ENCODE measurements around the gene GPC6. TPM values are rescaled to one million over a fixed set of nuclear protein-coding genes. Genes with fewer than 3 reads are reported as not detected.

GPC6 gene
- total RNA-seq, 1 donor from 2014 or later, result 63.0 TPM

GRCh38 chr13:94196413-94196812 lies 969.8 kb downstream of the GPC6 start:
- H3K27me3 Mint-ChIP-seq (ENCODE audit: low read depth, unreplicated experiment), result no peaks in the 10 kb centered on the region
- H3K27ac Mint-ChIP-seq (ENCODE audit: unreplicated experiment), result no peak overlapping the region
- H3K9me3 Mint-ChIP-seq (ENCODE audit: unreplicated experiment), result peaks cover 2% of the 10 kb centered on the region
- no peak overlapping the region for H3K4me2 ChIP-seq (ENCODE audit: low read length)
- no peaks in the 10 kb centered on the region for H3K36me3 ChIP-seq (ENCODE audit: insufficient read depth, low read length)
- no peaks in the 10 kb centered on the region for H3K79me2 ChIP-seq (ENCODE audit: insufficient read depth, low read length)
- H3K9me3 ChIP-seq (ENCODE audit: insufficient read depth, low read depth, low read length), result no peaks in the 10 kb centered on the region
- H3K4me3 ChIP-seq (ENCODE audit: insufficient read depth, low read depth, low read length), result no peak overlapping the region
- H4K20me1 ChIP-seq (ENCODE audit: insufficient read depth, low read length), result no peaks in the 10 kb centered on the region
- no peak for FAIRE-seq
- H3K36me3 Mint-ChIP-seq (ENCODE audit: low read depth, unreplicated experiment), result no peaks in the 10 kb centered on the region
- no peak overlapping the region for H3K9ac ChIP-seq (ENCODE audit: low read length)
- H3K27ac ChIP-seq (ENCODE audit: low read depth, low read length), result no peak overlapping the region
- no peak overlapping the region for H3K4me3 Mint-ChIP-seq (ENCODE audit: unreplicated experiment)
- TF ChIP-seq EZH2 (IDR thresholded peaks at IDR 0.05; ENCODE audit: insufficient read depth, low read length) (no peak), CTCF (IDR thresholded peaks at IDR 0.05; ENCODE audit: insufficient read depth, low read depth, low read length) (no peak)
- no peak overlapping the region for H2AFZ ChIP-seq (ENCODE audit: low read depth, low read length)
- no peaks in the 10 kb centered on the region for H3K27me3 ChIP-seq (ENCODE audit: insufficient read depth, low read length)
- peaks cover 36% of the 10 kb centered on the region for H3K4me1 Mint-ChIP-seq (ENCODE audit: low read depth, unreplicated experiment)
- no peak for DNase-seq (ENCODE audit: low read depth)
- H3K4me1 ChIP-seq (ENCODE audit: insufficient read depth, low read length), result peaks cover 18% of the 10 kb centered on the region

GRCh38 chr13:94198681-94199080 lies 972.1 kb downstream of the GPC6 start:
- Mint-ChIP-seq H3K4me1 (ENCODE audit: low read depth, unreplicated experiment) (peaks cover 32% of the 10 kb centered on the region), H3K27me3 (ENCODE audit: low read depth, unreplicated experiment) (no peaks in the 10 kb centered on the region), H3K9me3 (ENCODE audit: unreplicated experiment) (peaks cover 2% of the 10 kb centered on the region), H3K4me3 (ENCODE audit: unreplicated experiment) (no peak overlapping the region), H3K27ac (ENCODE audit: unreplicated experiment) (peak overlapping the region; percentile 87), H3K36me3 (ENCODE audit: low read depth, unreplicated experiment) (no peaks in the 10 kb centered on the region)
- no peaks in the 10 kb centered on the region for H3K79me2 ChIP-seq (ENCODE audit: insufficient read depth, low read length)
- peak overlapping the region; percentile 27 for H3K4me2 ChIP-seq (ENCODE audit: low read length)
- no peak for FAIRE-seq
- peaks cover 18% of the 10 kb centered on the region for H3K4me1 ChIP-seq (ENCODE audit: insufficient read depth, low read length)
- H4K20me1 ChIP-seq (ENCODE audit: insufficient read depth, low read length), result no peaks in the 10 kb centered on the region
- no peak overlapping the region for H3K27ac ChIP-seq (ENCODE audit: low read depth, low read length)
- H3K9ac ChIP-seq (ENCODE audit: low read length), result no peak overlapping the region
- no peaks in the 10 kb centered on the region for H3K36me3 ChIP-seq (ENCODE audit: insufficient read depth, low read length)
- no peak overlapping the region for H3K4me3 ChIP-seq (ENCODE audit: insufficient read depth, low read depth, low read length)
- H3K27me3 ChIP-seq (ENCODE audit: insufficient read depth, low read length), result no peaks in the 10 kb centered on the region
- no peaks in the 10 kb centered on the region for H3K9me3 ChIP-seq (ENCODE audit: insufficient read depth, low read depth, low read length)
- peak; percentile 64 for DNase-seq (ENCODE audit: low read depth)
- no peak overlapping the region for H2AFZ ChIP-seq (ENCODE audit: low read depth, low read length)
- TF ChIP-seq CTCF (IDR thresholded peaks at IDR 0.05; ENCODE audit: insufficient read depth, low read depth, low read length) (no peak), EZH2 (IDR thresholded peaks at IDR 0.05; ENCODE audit: insufficient read depth, low read length) (no peak)

- Histone ChIP-seq H3K4me2 (ENCODE audit: low read length) (peak overlapping the region; percentile 27), H3K4me3 (ENCODE audit: insufficient read depth, low read depth, low read length) (no peak overlapping the region), H3K4me1 (ENCODE audit: insufficient read depth, low read length) (peaks cover 18% of the 10 kb centered on the region), H3K27ac (ENCODE audit: low read depth, low read length) (no peak overlapping the region), H3K27me3 (ENCODE audit: insufficient read depth, low read length) (no peaks in the 10 kb centered on the region), H4K20me1 (ENCODE audit: insufficient read depth, low read length) (no peaks in the 10 kb centered on the region), H2AFZ (ENCODE audit: low read depth, low read length) (no peak overlapping the region), H3K36me3 (ENCODE audit: insufficient read depth, low read length) (no peaks in the 10 kb centered on the region), H3K9me3 (ENCODE audit: insufficient read depth, low read depth, low read length) (no peaks in the 10 kb centered on the region), H3K79me2 (ENCODE audit: insufficient read depth, low read length) (no peaks in the 10 kb centered on the region), H3K9ac (ENCODE audit: low read length) (no peak overlapping the region)
- no peak for TF ChIP-seq CTCF (IDR thresholded peaks at IDR 0.05; ENCODE audit: insufficient read depth, low read depth, low read length)
- TF ChIP-seq EZH2 (IDR thresholded peaks at IDR 0.05; ENCODE audit: insufficient read depth, low read length), result no peak
- peaks cover 2% of the 10 kb centered on the region for H3K9me3 Mint-ChIP-seq (ENCODE audit: unreplicated experiment)
- H3K27me3 Mint-ChIP-seq (ENCODE audit: low read depth, unreplicated experiment), result no peaks in the 10 kb centered on the region
- DNase-seq (ENCODE audit: low read depth), result no peak
- H3K4me3 Mint-ChIP-seq (ENCODE audit: unreplicated experiment), result no peak overlapping the region
- peak overlapping the region; percentile 87 for H3K27ac Mint-ChIP-seq (ENCODE audit: unreplicated experiment)
- H3K4me1 Mint-ChIP-seq (ENCODE audit: low read depth, unreplicated experiment), result peaks cover 32% of the 10 kb centered on the region
- no peaks in the 10 kb centered on the region for H3K36me3 Mint-ChIP-seq (ENCODE audit: low read depth, unreplicated experiment)
- no peak for FAIRE-seq
These were observed 972.5 kb downstream of the GPC6 start for GRCh38 chr13:94199135-94199534.

All from astrocyte (in vitro differentiated cells and primary cell).